ENCODE results near the gene SMURF1.

DNA sequence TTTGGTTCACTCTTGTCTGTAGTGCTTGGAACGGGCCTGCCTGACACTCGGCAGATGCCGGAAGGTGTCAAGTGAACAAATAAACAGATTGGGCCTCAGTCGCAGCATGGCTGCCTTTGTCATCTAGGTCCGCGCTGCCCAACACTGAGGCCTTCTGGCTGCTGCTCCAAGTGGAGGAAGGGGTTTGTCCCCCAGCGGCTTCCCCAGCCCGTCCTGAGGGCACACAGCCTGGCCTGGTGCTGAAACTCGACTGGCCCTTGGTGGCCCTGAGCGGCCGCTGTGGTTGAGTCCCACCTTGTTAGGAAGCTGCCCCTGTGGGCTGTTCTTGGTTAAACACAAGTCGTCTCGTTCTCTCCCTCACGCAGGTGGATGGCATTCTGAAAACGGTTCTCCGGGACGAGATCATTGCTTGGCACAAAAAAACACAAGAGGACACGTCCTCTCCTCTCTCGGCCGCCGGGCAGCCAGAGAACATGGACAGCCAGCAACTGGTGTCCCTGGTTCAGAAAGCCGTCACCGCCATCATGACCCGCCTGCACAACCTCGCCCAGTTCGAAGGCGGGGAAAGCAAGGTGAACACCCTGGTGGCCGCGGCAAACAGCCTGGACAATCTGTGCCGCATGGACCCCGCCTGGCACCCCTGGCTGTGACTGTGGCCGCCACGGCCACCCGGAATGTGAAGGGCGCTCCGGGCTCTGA, 132.1 kb downstream of the SMURF1 start:
- TF ChIP-seq, protein P1, sequence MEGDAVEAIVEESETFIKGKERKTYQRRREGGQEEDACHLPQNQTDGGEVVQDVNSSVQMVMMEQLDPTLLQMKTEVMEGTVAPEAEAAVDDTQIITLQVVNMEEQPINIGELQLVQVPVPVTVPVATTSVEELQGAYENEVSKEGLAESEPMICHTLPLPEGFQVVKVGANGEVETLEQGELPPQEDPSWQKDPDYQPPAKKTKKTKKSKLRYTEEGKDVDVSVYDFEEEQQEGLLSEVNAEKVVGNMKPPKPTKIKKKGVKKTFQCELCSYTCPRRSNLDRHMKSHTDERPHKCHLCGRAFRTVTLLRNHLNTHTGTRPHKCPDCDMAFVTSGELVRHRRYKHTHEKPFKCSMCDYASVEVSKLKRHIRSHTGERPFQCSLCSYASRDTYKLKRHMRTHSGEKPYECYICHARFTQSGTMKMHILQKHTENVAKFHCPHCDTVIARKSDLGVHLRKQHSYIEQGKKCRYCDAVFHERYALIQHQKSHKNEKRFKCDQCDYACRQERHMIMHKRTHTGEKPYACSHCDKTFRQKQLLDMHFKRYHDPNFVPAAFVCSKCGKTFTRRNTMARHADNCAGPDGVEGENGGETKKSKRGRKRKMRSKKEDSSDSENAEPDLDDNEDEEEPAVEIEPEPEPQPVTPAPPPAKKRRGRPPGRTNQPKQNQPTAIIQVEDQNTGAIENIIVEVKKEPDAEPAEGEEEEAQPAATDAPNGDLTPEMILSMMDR (IDR thresholded peaks at IDR 0.05) = no peak
- TF ChIP-seq POLR2A (IDR thresholded peaks at IDR 0.05) = no peak

Data from esophagus squamous epithelium (tissue), 4 donors.